Activated CD8-positive, alpha-beta T cell treated with anti-CD3 and anti-CD28 coated beads, Interleukin-2, amount 10 ng/mL, durations not matched to agents 7 days and 5 days (primary cell): ENCODE measurements around the gene HAPLN1. TPM values are rescaled to one million over a fixed set of nuclear protein-coding genes. Genes with fewer than 3 reads are reported as not detected.
A peak's percentile ranks its signal among the peaks of the same experiment; 100 is the strongest.

Experiments
- ATAC-seq: fragments of 150-1000 bp; cut with Tn5 transposase; one replicate; pipeline ENCODE4 v1.10.0; 2021; ENCODE audit warnings: moderate library complexity
- CTCF ChIA-PET: fragments of 350-600 bp; sonication (Branson Sonifier 250); formaldehyde crosslinking; loops from one replicate; lab custom pipeline; 2021; ENCODE audit warnings: antibody characterized with exemption; lab: Charles Lee
- POLR2A ChIA-PET: fragments of 350-600 bp; sonication (Branson Sonifier 250); formaldehyde crosslinking; loops from one replicate; lab custom pipeline; 2021; ENCODE audit warnings: antibody characterized with exemption; lab: Charles Lee
- DNase-seq: peaks from one replicate; pipeline ENCODE4 v3.0.0-alpha.2; 2020
- H3K27ac Mint-ChIP-seq: one replicate; pipeline ENCODE4 v1.8.0; 2021; ENCODE audit warnings: mild to moderate bottlenecking, mixed read lengths
- H3K27me3 Mint-ChIP-seq: one replicate; pipeline ENCODE4 v1.8.0; 2021; ENCODE audit warnings: low read depth, mixed read lengths
- H3K36me3 Mint-ChIP-seq: one replicate; pipeline ENCODE4 v1.8.0; 2021; ENCODE audit warnings: low read depth, mixed read lengths
- H3K4me1 Mint-ChIP-seq: one replicate; pipeline ENCODE4 v1.8.0; 2021; ENCODE audit warnings: low read depth, mixed read lengths
- H3K4me3 Mint-ChIP-seq: one replicate; pipeline ENCODE4 v1.8.0; 2021; ENCODE audit warnings: mild to moderate bottlenecking, mixed read lengths
- H3K9me3 Mint-ChIP-seq: one replicate; pipeline ENCODE4 v1.8.0; 2022; ENCODE audit warnings: mixed read lengths; ENCODE audit not compliant: insufficient read depth
- total RNA-seq, 2 experiments: library from RNA; stranded (reverse); gene quantifications; one replicate each; pipeline ENCODE4 v1.2.3, GENCODE V29; 2021

HAPLN1 gene
- total RNA-seq, 2 experiments from 2014 or later, result not detected

GRCh38 chr5:83714810-83715209, 5.8 kb downstream of the HAPLN1 start:
- ChIA-PET POLR2A (no interaction called here), CTCF (no interaction called here)

GRCh38 chr5:83711982-83712601, 8.6 kb downstream of the HAPLN1 start:
- no peak overlapping the region for H3K27ac Mint-ChIP-seq
- no peaks in the 10 kb centered on the region for H3K9me3 Mint-ChIP-seq
- no peaks in the 10 kb centered on the region for H3K27me3 Mint-ChIP-seq
- no peak overlapping the region for H3K4me3 Mint-ChIP-seq
- POLR2A ChIA-PET, result no interaction called here
- peak; percentile 44 for DNase-seq
- H3K36me3 Mint-ChIP-seq, result no peaks in the 10 kb centered on the region
- ATAC-seq, result no peak
- CTCF ChIA-PET, result interaction anchor here (0.7 kb wide), 1 partner anchor 12 kb away, joined by 3 read pairs; no protein-coding TSS in a partner anchor
- H3K4me1 Mint-ChIP-seq, result no peaks in the 10 kb centered on the region

More at GRCh38 chr5:83714810-83715209, 5.8 kb downstream of the HAPLN1 start:
- Mint-ChIP-seq H3K27me3 (peaks cover 6% of the 10 kb centered on the region), H3K36me3 (no peaks in the 10 kb centered on the region), H3K9me3 (no peaks in the 10 kb centered on the region), H3K4me1 (no peaks in the 10 kb centered on the region), H3K4me3 (no peak overlapping the region), H3K27ac (no peak overlapping the region)
- no peak for ATAC-seq
- DNase-seq, result no peak

GRCh38 chr5:83709973-83710372, 10.7 kb downstream of the HAPLN1 start:
- H3K4me3 Mint-ChIP-seq, result no peak overlapping the region
- DNase-seq (no peak), ATAC-seq (no peak)
- no peaks in the 10 kb centered on the region for H3K4me1 Mint-ChIP-seq
- no peak overlapping the region for H3K27ac Mint-ChIP-seq
- H3K9me3 Mint-ChIP-seq, result no peaks in the 10 kb centered on the region
- CTCF ChIA-PET, result no interaction called here
- no peaks in the 10 kb centered on the region for H3K36me3 Mint-ChIP-seq
- POLR2A ChIA-PET, result no interaction called here
- H3K27me3 Mint-ChIP-seq, result no peaks in the 10 kb centered on the region

- no peak for ATAC-seq
- no peaks in the 10 kb centered on the region for H3K4me1 Mint-ChIP-seq
- H3K36me3 Mint-ChIP-seq, result no peaks in the 10 kb centered on the region
- ChIA-PET POLR2A (no interaction called here), CTCF (no interaction called here)
- H3K27ac Mint-ChIP-seq, result no peak overlapping the region
- no peaks in the 10 kb centered on the region for H3K27me3 Mint-ChIP-seq
- H3K4me3 Mint-ChIP-seq, result no peak overlapping the region
- no peak for DNase-seq
- no peaks in the 10 kb centered on the region for H3K9me3 Mint-ChIP-seq
These were observed 12.5 kb downstream of the HAPLN1 start for GRCh38 chr5:83708170-83708569.

GRCh38 chr5:83703059-83703458, 17.6 kb downstream of the HAPLN1 start:
- H3K4me1 Mint-ChIP-seq, result no peaks in the 10 kb centered on the region
- DNase-seq (no peak), ATAC-seq (no peak)
- H3K36me3 Mint-ChIP-seq, result no peaks in the 10 kb centered on the region
- H3K9me3 Mint-ChIP-seq, result no peaks in the 10 kb centered on the region
- H3K27me3 Mint-ChIP-seq, result no peaks in the 10 kb centered on the region
- ChIA-PET POLR2A (no interaction called here), CTCF (no interaction called here)
- no peak overlapping the region for H3K27ac Mint-ChIP-seq
- no peak overlapping the region for H3K4me3 Mint-ChIP-seq

GRCh38 chr5:83701886-83702285, 18.8 kb downstream of the HAPLN1 start:
- no peak for DNase-seq
- Mint-ChIP-seq H3K4me3 (no peak overlapping the region), H3K4me1 (no peaks in the 10 kb centered on the region), H3K36me3 (no peaks in the 10 kb centered on the region), H3K27ac (no peak overlapping the region), H3K9me3 (no peaks in the 10 kb centered on the region), H3K27me3 (no peaks in the 10 kb centered on the region)
- no peak for ATAC-seq
- ChIA-PET CTCF (no interaction called here), POLR2A (no interaction called here)

- Mint-ChIP-seq H3K4me1 (no peaks in the 10 kb centered on the region), H3K4me3 (no peak overlapping the region), H3K27ac (no peak overlapping the region), H3K27me3 (no peaks in the 10 kb centered on the region), H3K36me3 (no peaks in the 10 kb centered on the region), H3K9me3 (no peaks in the 10 kb centered on the region)
- CTCF ChIA-PET, result no interaction called here
- ATAC-seq, result no peak
- POLR2A ChIA-PET, result no interaction called here
- DNase-seq, result no peak
These were observed 30.8 kb downstream of the HAPLN1 start for GRCh38 chr5:83689881-83690280.

GRCh38 chr5:83688281-83688680, 32.4 kb downstream of the HAPLN1 start:
- no peaks in the 10 kb centered on the region for H3K27me3 Mint-ChIP-seq
- H3K9me3 Mint-ChIP-seq, result no peaks in the 10 kb centered on the region
- H3K4me3 Mint-ChIP-seq, result no peak overlapping the region
- ChIA-PET POLR2A (no interaction called here), CTCF (no interaction called here)
- DNase-seq (no peak), ATAC-seq (no peak)
- H3K4me1 Mint-ChIP-seq, result no peaks in the 10 kb centered on the region
- no peaks in the 10 kb centered on the region for H3K36me3 Mint-ChIP-seq
- no peak overlapping the region for H3K27ac Mint-ChIP-seq

- ChIA-PET POLR2A (no interaction called here), CTCF (no interaction called here)
- H3K27me3 Mint-ChIP-seq, result no peaks in the 10 kb centered on the region
- no peak overlapping the region for H3K4me3 Mint-ChIP-seq
- H3K4me1 Mint-ChIP-seq, result no peaks in the 10 kb centered on the region
- H3K36me3 Mint-ChIP-seq, result no peaks in the 10 kb centered on the region
- H3K27ac Mint-ChIP-seq, result no peak overlapping the region
- H3K9me3 Mint-ChIP-seq, result no peaks in the 10 kb centered on the region
- ATAC-seq, result no peak
- DNase-seq, result no peak
These were observed 33.5 kb downstream of the HAPLN1 start for GRCh38 chr5:83687124-83687619.

GRCh38 chr5:83686251-83686650, 34.4 kb downstream of the HAPLN1 start:
- POLR2A ChIA-PET, result no interaction called here
- ATAC-seq (no peak), DNase-seq (no peak)
- Mint-ChIP-seq H3K36me3 (no peaks in the 10 kb centered on the region), H3K27ac (no peak overlapping the region), H3K27me3 (no peaks in the 10 kb centered on the region), H3K4me3 (no peak overlapping the region), H3K4me1 (no peaks in the 10 kb centered on the region), H3K9me3 (no peaks in the 10 kb centered on the region)
- CTCF ChIA-PET, result no interaction called here

GRCh38 chr5:83683836-83684235, 36.8 kb downstream of the HAPLN1 start:
- Mint-ChIP-seq H3K4me1 (no peaks in the 10 kb centered on the region), H3K27ac (no peak overlapping the region), H3K4me3 (no peak overlapping the region), H3K27me3 (no peaks in the 10 kb centered on the region), H3K9me3 (no peaks in the 10 kb centered on the region), H3K36me3 (no peaks in the 10 kb centered on the region)
- ATAC-seq (no peak), DNase-seq (no peak)
- ChIA-PET POLR2A (no interaction called here), CTCF (no interaction called here)

GRCh38 chr5:83672646-83673045, 48.0 kb downstream of the HAPLN1 start:
- no peak overlapping the region for H3K4me3 Mint-ChIP-seq
- ChIA-PET POLR2A (no interaction called here), CTCF (interaction anchor here (1.0 kb wide), 1 partner anchor 10 kb away, joined by 4 read pairs; no protein-coding TSS in a partner anchor)
- H3K4me1 Mint-ChIP-seq, result no peaks in the 10 kb centered on the region
- ATAC-seq, result no peak
- H3K27me3 Mint-ChIP-seq, result no peaks in the 10 kb centered on the region
- H3K36me3 Mint-ChIP-seq, result no peaks in the 10 kb centered on the region
- DNase-seq, result no peak
- H3K27ac Mint-ChIP-seq, result no peak overlapping the region
- H3K9me3 Mint-ChIP-seq, result no peaks in the 10 kb centered on the region

- POLR2A ChIA-PET, result no interaction called here
- no peak for ATAC-seq
- Mint-ChIP-seq H3K27ac (no peak overlapping the region), H3K4me1 (no peaks in the 10 kb centered on the region), H3K9me3 (no peaks in the 10 kb centered on the region), H3K36me3 (no peaks in the 10 kb centered on the region), H3K27me3 (no peaks in the 10 kb centered on the region), H3K4me3 (no peak overlapping the region)
- CTCF ChIA-PET, result no interaction called here
- no peak for DNase-seq
These were observed 48.5 kb downstream of the HAPLN1 start for GRCh38 chr5:83672158-83672557.
